GM19193 (cell line): ENCODE measurements around the gene DIP2C.

Experiments used
- POLR2A ChIP-seq: IDR thresholded peaks from 4 replicates; pipeline ENCODE4 v1.6.1; 2011; ENCODE audit not compliant: insufficient read depth, insufficient read length; ENCODE audit errors: extremely low read depth

Gene DIP2C

DNA sequence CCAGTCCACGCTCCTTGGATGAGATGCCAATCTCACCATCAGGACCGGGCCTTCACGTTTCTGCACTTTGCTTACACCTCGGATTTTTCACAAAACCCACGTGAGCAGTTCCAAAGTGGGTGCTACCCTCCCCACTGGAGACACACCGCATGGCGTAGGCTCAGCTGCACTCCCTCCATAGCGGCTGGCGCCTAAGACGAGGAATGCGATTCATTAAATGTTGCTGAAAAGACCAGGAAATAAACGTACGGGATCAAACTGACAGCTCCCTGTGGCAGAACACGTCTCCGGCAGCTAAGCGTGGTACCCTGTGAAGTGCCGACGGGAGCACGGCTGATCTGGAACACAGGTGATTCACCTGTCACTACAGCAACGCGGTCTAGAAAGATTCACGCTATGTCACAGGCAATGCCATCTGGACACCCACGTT is 209.0 kb downstream of the DIP2C start:
- no peak for TF ChIP-seq POLR2A

DNA sequence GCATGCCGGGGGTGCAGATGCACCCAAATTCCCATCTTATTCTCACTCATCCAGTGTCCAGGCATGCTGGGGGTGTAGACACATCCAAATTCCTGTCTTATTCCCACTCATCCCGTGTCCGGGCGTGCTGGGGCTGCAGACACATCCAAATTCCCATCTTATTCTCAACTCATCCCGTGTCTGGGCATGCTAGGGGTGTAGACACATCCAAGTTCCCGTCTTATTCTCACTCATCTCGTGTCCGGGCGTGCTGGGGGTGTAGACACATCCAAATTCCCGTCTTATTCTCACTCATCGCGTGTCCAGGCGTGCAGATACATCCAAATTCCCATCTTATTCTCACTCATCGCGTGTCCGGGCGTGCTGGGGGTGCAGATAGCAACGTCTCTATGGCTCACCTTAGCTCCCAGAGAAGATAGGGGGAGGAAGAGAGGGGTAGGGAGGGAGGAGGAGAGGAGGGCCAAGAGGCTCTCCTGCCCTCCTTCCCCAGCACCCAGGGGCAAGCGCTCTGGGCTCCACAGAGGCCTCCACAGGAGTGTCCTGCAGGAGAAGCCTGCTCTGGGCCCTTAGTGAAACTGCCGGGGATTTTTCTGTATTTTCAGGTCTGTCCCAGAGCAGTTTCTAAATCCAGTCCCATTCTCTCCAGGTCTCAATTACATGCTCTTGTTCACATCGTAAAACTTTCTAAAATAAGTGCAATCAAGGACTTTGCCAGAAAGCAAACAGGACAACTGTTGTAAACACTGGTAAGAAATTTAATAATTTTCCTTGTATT is 210.8 kb downstream of the DIP2C start:
- TF ChIP-seq POLR2A = no peak

DNA sequence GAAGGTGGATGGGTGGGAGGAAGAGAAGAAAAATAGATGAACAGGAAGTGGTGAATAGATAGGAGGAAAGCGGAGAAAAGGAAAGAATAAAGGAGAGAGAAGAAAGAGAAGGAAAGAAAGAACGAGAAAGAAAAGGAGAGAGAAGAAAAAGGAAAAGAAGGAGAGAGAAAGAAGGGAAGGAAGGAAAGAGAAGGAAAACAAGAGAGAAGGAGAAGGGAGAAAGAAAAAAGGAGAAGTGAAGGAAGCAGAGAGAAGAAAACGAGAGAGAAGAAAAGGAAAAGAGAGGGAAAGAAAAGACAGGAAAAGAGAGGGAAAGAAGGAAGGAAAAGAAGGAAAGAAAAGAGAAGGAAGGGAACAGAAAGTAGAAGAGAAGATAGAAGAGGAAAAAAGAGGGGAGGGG is 211.8 kb downstream of the DIP2C start:
- no peak for TF ChIP-seq POLR2A

DNA sequence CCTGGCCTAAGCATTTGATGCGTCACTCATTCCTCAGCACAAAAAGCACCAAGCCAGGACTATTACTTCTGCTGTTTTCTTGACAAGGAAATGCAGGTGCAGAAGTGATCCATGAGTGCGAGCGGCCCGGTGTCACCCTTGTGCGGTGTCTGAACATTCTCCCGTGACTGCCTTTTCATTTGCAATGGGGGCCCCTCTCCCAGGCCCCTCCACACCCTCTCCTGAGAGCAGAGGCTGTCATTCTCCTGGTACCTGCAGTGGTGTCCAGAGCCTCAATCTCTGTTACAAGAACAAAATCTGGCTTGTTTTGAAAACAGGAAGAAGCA is 213.1 kb downstream of the DIP2C start:
- no peak for TF ChIP-seq POLR2A

DNA sequence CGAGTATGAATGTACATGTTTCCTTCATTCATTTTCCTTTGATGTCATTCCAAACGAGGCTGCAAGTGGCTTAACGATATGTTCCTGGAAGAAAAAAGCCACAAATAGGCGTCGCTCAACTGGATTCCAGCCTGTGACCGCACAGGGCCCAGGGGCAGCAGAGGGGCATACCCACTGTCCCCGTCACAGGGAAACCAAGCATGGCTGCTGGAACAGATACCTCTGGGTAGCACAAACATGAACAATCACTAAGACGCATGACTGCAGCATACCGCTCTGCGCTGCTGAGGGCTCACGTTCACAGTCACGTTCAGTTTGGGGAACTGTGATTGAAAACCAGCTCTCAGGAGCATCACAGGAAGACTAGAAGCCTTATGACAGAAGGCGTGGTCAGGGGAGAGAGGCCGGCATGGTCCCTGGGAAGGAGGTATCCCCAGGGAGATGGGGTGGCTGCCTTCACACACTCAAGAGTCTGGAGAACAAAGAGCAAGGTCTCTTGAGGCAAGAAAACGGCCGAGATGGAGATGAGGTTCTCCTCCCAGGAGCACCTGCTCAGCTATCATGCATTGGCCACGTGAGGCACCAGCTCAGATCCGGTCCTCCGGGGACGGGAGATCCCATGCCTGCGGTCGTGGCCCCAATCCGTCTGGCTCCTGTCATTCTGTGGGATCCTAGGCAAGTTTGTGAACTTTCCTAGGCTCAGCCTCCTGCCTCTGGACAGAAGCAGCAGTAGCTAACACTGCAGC is 213.6 kb downstream of the DIP2C start:
- TF ChIP-seq POLR2A = no peak

DNA sequence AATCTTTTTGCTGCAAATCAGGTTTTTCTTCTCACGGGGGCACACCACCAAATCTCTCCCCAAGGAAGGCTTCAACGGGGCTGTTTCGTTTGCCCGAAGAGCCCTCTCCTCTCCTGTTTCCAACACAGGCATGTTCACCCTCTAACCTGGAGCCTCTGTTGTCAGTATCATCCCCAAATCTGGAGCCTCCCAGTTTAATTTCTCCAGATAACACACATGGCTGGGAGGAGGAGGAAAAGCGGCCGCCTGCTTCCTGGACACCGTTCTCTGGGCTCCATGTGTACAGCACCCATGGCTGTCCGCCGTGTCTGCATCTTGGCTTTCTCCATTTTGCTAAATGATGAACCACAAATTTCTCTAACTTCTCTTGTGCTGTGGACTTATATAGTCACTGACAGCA is 214.5 kb downstream of the DIP2C start:
- TF ChIP-seq POLR2A = no peak

DNA sequence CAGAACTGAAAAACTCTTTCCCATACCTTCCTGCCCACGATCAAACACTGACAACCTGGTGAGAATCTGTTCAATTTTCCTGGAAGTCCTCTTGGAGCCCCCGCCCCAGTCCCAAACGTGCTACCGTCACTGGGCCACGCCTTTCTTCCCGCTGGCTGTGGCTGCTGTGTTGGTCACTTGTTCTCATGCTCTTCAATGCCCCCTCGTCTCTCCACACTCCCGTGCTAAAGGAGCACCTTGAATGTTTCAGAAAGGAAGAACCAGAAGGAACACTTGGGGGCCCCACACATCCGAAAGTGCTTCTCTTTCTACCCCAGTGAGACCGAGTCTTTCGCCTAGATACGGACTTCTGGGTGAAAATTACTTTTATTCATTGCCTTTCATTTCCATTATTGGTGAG is 215.1 kb downstream of the DIP2C start:
- TF ChIP-seq POLR2A = no peak

DNA sequence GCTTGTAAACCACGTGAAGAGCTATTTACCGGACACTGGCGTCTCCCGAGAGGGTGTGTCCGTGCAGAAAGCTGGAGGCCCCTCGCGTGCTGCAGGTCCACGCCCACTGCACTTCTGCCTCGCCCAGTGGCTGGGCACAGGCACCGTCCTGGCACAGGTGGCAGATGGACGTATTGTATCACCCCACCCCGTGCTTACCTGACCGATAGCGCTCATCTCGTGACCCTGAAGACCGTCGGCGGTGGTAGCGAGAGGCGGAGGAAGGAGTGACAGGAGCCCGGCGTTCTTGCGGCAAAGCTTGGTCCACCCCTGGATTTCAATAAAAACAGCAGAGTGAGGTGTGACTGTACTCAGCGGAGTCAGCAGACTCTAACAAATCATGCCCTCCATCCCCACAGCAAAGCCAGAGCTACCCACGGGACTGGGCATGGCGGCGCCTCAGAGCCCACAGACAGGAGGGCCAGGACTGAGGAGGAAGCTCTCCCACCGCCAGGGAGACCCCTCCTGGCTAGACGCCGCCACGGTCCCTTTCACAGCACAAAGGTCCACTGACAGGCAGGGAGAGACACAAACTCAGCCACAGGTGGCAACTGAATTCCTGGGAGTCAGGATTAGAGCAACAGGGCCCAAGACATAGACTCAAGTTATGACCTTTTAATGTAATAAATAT is 217.1 kb downstream of the DIP2C start:
- TF ChIP-seq POLR2A = no peak

DNA sequence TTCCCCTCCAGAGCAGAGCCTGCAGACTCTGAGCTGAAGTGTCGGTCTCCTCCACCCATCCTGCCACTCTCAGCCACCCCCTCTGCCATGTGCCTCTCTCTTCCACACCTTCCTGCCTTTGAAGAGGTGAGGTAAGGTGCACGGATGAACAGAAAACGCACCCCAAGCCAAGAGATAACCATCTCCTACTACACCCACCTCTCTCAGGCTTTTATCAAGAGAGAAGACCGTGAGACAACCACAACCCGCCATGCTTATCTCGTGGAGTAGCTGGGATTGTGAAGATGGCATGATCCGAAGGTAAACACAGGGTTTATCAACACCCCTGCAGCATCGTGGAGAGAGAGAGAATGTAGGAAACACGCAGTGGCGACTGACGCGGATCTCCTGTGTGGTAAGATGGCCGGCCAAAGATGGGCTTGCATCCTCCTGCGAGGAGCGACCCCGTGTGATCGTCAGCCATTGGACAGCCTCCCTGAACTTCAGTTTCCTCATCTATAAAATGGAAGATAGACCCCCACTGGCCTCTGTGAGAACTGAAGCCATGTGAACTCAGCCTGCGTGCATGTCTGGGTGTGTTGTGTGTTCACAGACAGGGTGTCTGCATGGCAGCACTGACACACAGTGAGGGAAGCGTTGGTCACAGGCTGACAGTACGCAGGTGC is 219.0 kb downstream of the DIP2C start:
- TF ChIP-seq POLR2A = no peak

DNA sequence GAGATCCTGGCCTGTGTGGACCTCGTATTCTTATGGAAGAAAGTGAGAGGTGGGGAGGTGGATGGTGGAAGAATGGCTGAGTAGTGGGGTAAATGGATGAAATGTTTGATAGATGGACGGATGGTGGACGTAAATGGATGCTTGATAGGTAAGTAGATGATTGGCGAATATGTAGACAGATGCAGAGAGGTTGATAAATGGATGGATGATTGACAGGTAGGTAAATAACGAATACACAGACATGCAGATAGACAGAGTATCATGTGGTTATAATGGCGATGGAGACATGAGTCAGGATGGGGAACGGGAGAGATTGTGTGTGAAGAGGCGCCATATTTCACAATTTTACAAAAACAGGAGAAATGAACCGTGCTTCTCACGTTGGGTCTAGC is 219.5 kb downstream of the DIP2C start:
- TF ChIP-seq POLR2A = no peak

DNA sequence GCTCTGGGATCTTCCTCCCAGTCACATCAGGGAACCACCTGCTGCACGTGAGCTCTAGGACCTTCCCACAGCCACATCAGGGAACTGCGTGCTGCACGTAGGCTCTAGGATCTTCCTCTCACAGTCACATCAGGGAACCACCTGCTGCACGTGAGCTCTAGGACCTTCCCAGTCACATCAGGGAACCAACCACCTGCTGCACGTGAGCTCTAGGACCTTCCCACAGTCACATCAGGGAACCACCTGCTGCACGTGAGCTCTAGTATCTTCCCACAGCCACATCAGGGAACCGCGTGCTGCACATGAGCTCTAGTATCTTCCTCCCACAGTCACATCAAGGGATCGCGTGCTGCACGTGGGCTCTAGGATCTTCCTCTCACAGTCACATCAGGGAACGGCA is 229.7 kb downstream of the DIP2C start:
- TF ChIP-seq POLR2A = no peak

DNA sequence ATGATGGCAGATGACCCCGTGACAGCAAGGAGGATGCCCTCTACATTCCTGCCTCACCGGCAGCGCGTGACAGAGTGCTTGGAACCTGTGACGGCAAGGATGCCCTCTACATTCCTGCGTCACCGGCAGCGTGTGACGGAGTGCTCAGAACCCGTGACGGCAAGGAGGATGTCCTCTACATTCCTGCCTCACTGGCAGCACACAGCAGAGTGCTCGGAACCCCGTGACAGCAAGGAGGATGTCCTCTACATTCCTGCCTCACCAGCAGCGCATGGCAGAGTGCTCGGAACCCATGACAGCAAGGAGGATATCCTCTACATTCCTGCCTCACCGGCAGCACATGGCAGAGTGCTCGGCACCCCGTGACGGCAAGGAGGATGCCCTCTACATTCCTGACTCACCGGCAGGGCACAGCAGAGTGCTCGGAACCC is 231.0 kb downstream of the DIP2C start:
- TF ChIP-seq POLR2A = no peak

DNA sequence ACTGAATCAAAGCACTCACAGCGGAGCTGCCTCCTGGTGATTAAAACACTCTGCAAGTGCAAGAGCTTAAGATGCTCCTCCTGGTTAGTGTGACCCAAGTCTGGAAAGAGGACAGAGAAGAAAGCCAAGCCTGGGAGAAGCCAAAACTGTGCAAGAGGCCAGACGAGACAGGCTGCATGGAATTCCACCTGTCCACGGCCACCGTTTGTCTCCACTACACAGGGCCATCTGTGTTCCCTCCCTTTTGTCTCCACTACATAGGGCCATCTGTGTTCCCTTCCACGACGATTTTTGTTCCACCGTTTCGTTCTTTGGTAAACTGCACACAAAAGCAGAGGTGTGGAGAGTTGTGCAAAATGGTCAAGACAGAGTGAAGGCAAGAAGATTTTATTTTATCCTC is 233.0 kb downstream of the DIP2C start:
- no peak for TF ChIP-seq POLR2A

DNA sequence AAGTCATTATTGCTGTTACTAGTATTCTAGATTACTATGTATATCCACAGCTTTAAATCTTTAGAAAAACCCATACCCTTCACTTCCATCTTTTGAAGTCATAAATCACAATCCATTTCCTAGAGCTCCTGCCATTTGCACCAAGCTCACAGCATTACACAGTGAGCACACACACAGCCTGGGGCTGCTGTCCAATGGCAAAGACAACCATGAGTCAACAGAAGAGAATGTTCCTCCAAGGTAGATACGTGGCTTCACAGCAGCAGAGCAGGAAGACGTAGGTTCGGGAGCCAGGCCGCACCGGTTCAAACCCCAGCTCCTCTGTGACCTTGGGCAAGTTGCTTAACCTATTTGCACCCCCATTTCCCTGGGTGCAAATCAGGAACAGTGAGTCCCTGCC is 234.6 kb downstream of the DIP2C start:
- no peak for TF ChIP-seq POLR2A

DNA sequence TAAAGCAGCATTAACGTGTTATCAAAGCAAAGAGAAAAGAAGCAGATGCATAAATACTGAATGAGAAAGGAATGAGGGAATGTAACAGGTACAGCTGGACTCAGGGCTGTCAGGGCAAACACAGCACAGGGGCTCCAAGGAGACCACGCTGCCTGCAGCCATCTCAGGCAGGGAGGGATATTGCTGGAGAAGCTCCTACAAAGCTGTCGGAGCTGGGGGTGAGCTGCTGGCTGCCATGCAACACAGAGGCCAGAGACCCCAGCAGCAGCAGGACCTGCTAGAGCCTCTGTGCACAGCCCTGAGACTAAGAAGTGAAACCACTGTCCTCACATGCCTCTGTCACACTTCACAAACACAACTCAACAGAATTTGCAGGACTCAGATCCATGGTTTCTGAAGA is 235.8 kb downstream of the DIP2C start:
- no peak for TF ChIP-seq POLR2A
